Uterus (tissue), 4 donors: Measurements from ENCODE around the gene PRSS33. TPM values are rescaled to one million over a fixed set of nuclear protein-coding genes. Genes with fewer than 3 reads are reported as not detected.

Experiments
- DNase-seq, 2 donors: peaks; one replicate each; pipeline ENCODE4 v3.0.0-alpha.2; 2019 to 2020
- H3K27ac ChIP-seq, 2 donors: fragments of 200-600 bp; sonication (generic); 1 replicate in 1 of 2; 2 replicates in 1 of 2; pipeline ENCODE4 v1.5.1; 2016 to 2018
- H3K27me3 ChIP-seq, 2 donors: fragments of 200-600 bp; sonication (generic); one replicate each; pipeline ENCODE4 v1.5.1; 2018 to 2019; ENCODE audit warnings: control low read depth in 1 of 2
- H3K36me3 ChIP-seq, 2 donors: fragments of 200-600 bp; sonication (generic); one replicate each; pipeline ENCODE4 v1.5.1; 2019; ENCODE audit warnings: control low read depth in 1 of 2
- H3K4me1 ChIP-seq, 2 donors: fragments of 200-600 bp; sonication (generic); one replicate each; pipeline ENCODE4 v1.5.1; 2018 to 2019; ENCODE audit warnings: control low read depth in 1 of 2
- H3K4me3 ChIP-seq, 2 donors: fragments of 200-600 bp; sonication (generic); 1 replicate in 1 of 2; 2 replicates in 1 of 2; pipeline ENCODE4 v1.5.1; 2018 to 2019; ENCODE audit warnings: mild to moderate bottlenecking in 1 of 2
- H3K9me3 ChIP-seq, 2 donors: fragments of 200-600 bp; sonication (generic); one replicate each; pipeline ENCODE4 v1.5.1; 2019; ENCODE audit warnings: control low read depth in 1 of 2
- CTCF ChIP-seq, 4 experiments: fragments of 200-600 bp in 2 of 4; fragments of 450-650 bp in 2 of 4; sonication (generic) in 2 of 4; IDR thresholded peaks; one replicate each; pipeline ENCODE4 v1.5.1; 2016 to 2019; ENCODE audit warnings: antibody characterized with exemption in 4 of 4, mild to moderate bottlenecking in 2 of 4, moderate library complexity in 1 of 4
- POLR2A ChIP-seq, 2 donors: fragments of 450-650 bp; IDR thresholded peaks; one replicate each; pipeline ENCODE4 v1.6.1; 2016; ENCODE audit warnings: antibody characterized with exemption in 2 of 2, mild to moderate bottlenecking in 1 of 2, moderate library complexity in 1 of 2
- intact Hi-C: fragments of 100-400 bp; cut with DNase I; formaldehyde crosslinking; loops from one replicate; pipeline ENCODE4 v1.15.1; 2023; ENCODE audit warnings: low total_unique reads
- total RNA-seq, 4 donors: library from RNA; depleted of rRNA in 3 of 4; stranded (reverse); fragments of >200 nt in 3 of 4; gene quantifications; one replicate each; pipeline versions ENCODE4 v1.1.0 to v1.2.4, GENCODE V29; 2014 to 2023
- donor health status: DM: yes; HTN: yes; CAD: no.

Gene PRSS33
- total RNA-seq, 4 donors from 2014 or later: 0.21 TPM; not detected in 3

- peaks cover 0 to 13% of the 10 kb centered on the region in 2 donors for H3K4me1 ChIP-seq
- TF ChIP-seq POLR2A (IDR thresholded peaks at IDR 0.05) (no peak), CTCF (IDR thresholded peaks at IDR 0.05) (no peak)
- no peak for DNase-seq
- no peaks in the 10 kb centered on the region for H3K36me3 ChIP-seq
- H3K9me3 ChIP-seq: no peaks in the 10 kb centered on the region
- intact Hi-C loops: no loop called here
- H3K27me3 ChIP-seq: no peaks in the 10 kb centered on the region
- H3K4me3 ChIP-seq: no peak overlapping the region
- no peak overlapping the region for H3K27ac ChIP-seq
Observed at GRCh38 chr16:2768403-2769089, 18.8 kb downstream of the PRSS33 start.

GRCh38 chr16:2767891-2768290, 19.5 kb downstream of the PRSS33 start:
- no peak for DNase-seq
- Histone ChIP-seq H3K27me3 (no peaks in the 10 kb centered on the region), H3K27ac (no peak overlapping the region), H3K36me3 (no peaks in the 10 kb centered on the region), H3K9me3 (no peaks in the 10 kb centered on the region), H3K4me1 (peaks cover 0 to 13% of the 10 kb centered on the region in 2 donors), H3K4me3 (no peak overlapping the region)
- TF ChIP-seq POLR2A (IDR thresholded peaks at IDR 0.05) (no peak), CTCF (IDR thresholded peaks at IDR 0.05) (no peak)
- intact Hi-C loops: no loop called here

GRCh38 chr16:2767140-2767731, 20.1 kb downstream of the PRSS33 start:
- Histone ChIP-seq H3K36me3 (no peaks in the 10 kb centered on the region), H3K27ac (no peak overlapping the region), H3K27me3 (no peaks in the 10 kb centered on the region), H3K4me1 (peaks cover 0 to 13% of the 10 kb centered on the region in 2 donors), H3K4me3 (no peak overlapping the region), H3K9me3 (no peaks in the 10 kb centered on the region)
- no peak for DNase-seq
- intact Hi-C loops: no loop called here
- TF ChIP-seq POLR2A (IDR thresholded peaks at IDR 0.05): no peak

- TF ChIP-seq POLR2A (IDR thresholded peaks at IDR 0.05) (no peak), CTCF (IDR thresholded peaks at IDR 0.05) (no peak)
- intact Hi-C loops: no loop called here
- Histone ChIP-seq H3K9me3 (no peaks in the 10 kb centered on the region), H3K27ac (no peak overlapping the region), H3K4me1 (peaks cover 0 to 13% of the 10 kb centered on the region in 2 donors), H3K36me3 (no peaks in the 10 kb centered on the region), H3K27me3 (no peaks in the 10 kb centered on the region), H3K4me3 (no peak overlapping the region)
- DNase-seq: no peak
Observed at GRCh38 chr16:2766430-2767139, 20.8 kb downstream of the PRSS33 start.

GRCh38 chr16:2765462-2766404, 21.6 kb downstream of the PRSS33 start:
- no peak for TF ChIP-seq POLR2A (IDR thresholded peaks at IDR 0.05)
- TF ChIP-seq CTCF (IDR thresholded peaks at IDR 0.05): no peak
- intact Hi-C loops: no loop called here
- peaks cover 0 to 13% of the 10 kb centered on the region in 2 donors for H3K4me1 ChIP-seq
- no peak for DNase-seq
- H3K27ac ChIP-seq: no peak overlapping the region
- H3K27me3 ChIP-seq: no peaks in the 10 kb centered on the region
- H3K4me3 ChIP-seq: no peak overlapping the region
- no peaks in the 10 kb centered on the region for H3K9me3 ChIP-seq
- no peaks in the 10 kb centered on the region for H3K36me3 ChIP-seq
